MM.1S (cell line): ENCODE data around the gene RUNX1.

Source experiments
- EZH2 ChIP-seq: fragments of 300-600 bp; sonication (generic); optimal IDR thresholded peaks from 2 replicates; pipeline ENCODE3; 2017; ENCODE audit warnings: low read depth, mild to moderate bottlenecking, antibody characterized with exemption, low read length, mixed read lengths
- EZH2phosphoT487 ChIP-seq: fragments of 300-600 bp; sonication (generic); IDR thresholded peaks from 2 replicates; pipeline ENCODE4 v1.6.1; 2018; ENCODE audit warnings: antibody characterized with exemption, low read length
- TF ChIP-seq, protein P1 (sequence below): fragments of 300-600 bp; sonication (generic); IDR thresholded peaks from 2 replicates; pipeline ENCODE4 v1.5.1; 2016; ENCODE audit warnings: antibody characterized with exemption, low read length, mixed read lengths

DNA sequence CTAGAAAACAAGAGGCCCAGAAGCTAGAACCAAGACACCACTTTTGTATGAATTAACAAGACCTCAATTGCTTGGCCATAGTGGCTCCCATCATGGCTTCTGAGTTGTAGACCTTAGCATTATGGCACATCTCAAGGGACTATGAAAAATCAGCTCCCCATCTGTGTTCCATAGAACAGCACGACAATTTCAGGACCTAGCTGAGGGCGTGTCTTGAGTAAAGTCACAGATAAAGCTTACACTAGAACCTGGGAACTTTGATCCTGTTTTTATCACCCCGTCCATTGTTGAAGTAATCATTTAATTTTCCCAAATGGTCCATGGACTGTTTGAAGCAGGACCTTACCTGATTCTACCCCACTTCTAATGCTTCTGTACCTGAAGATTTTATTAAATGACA is 44.8 kb downstream of the RUNX1 start:
- TF ChIP-seq EZH2: no peak
- TF ChIP-seq, protein P1, sequence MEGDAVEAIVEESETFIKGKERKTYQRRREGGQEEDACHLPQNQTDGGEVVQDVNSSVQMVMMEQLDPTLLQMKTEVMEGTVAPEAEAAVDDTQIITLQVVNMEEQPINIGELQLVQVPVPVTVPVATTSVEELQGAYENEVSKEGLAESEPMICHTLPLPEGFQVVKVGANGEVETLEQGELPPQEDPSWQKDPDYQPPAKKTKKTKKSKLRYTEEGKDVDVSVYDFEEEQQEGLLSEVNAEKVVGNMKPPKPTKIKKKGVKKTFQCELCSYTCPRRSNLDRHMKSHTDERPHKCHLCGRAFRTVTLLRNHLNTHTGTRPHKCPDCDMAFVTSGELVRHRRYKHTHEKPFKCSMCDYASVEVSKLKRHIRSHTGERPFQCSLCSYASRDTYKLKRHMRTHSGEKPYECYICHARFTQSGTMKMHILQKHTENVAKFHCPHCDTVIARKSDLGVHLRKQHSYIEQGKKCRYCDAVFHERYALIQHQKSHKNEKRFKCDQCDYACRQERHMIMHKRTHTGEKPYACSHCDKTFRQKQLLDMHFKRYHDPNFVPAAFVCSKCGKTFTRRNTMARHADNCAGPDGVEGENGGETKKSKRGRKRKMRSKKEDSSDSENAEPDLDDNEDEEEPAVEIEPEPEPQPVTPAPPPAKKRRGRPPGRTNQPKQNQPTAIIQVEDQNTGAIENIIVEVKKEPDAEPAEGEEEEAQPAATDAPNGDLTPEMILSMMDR: no peak
- no peak for TF ChIP-seq EZH2phosphoT487
